Kidney epithelial cell (primary cell): ENCODE data around the gene TOMM5. TPM values are rescaled to one million over a fixed set of nuclear protein-coding genes. Genes with fewer than 3 reads are reported as not detected.

Source experiments
- DNase-seq: peaks from one replicate; pipeline ENCODE4 v3.0.0-alpha.2; 2010; ENCODE audit warnings: low read depth
- H3K27me3 ChIP-seq: 2 replicates; pipeline ENCODE4 v1.6.0; 2011; ENCODE audit warnings: low read length; ENCODE audit not compliant: control insufficient read depth, insufficient read depth
- H3K36me3 ChIP-seq: 2 replicates; pipeline ENCODE4 v1.5.1; 2011; ENCODE audit warnings: low read length; ENCODE audit not compliant: control insufficient read depth, insufficient read depth
- H3K4me3 ChIP-seq: 2 replicates; pipeline ENCODE4 v1.5.1; 2011; ENCODE audit warnings: low read depth, mild to moderate bottlenecking, control low read depth, low read length
- total RNA-seq: library from RNA; depleted of rRNA; stranded (reverse); fragments of >200 nt; gene quantifications from 2 replicates; pipeline ENCODE4 v1.2.3, GENCODE V29; 2015
- TF ChIP-seq, protein P1 (sequence below): IDR thresholded peaks from 2 replicates; pipeline ENCODE4 v1.5.1; 2011; ENCODE audit warnings: mild to moderate bottlenecking, moderate library complexity, low read length, control low read depth, inconsistent platforms; ENCODE audit not compliant: insufficient read depth, poor library complexity, severe bottlenecking

Gene TOMM5
- total RNA-seq, 1 donor from 2014 or later: 111 TPM

DNA sequence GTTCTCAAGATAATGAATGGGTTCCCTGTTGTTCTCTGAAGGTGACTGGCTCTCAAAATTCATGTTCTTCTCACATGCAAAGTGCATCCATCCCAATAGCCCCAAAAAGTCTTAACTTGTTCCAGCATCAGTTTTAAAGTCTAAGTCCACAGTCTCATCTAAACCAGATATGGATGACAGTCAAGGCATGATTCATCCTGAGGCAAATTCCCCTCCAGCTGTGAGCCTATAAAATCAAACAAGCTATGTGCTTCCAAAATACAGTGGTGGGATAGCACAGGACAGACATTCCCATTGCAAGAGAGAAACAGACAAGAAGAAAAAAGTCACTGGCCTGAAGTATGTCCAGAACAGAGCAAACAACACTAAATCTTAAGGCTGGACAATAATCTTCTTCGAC, 41.6 kb downstream of the TOMM5 start:
- no peak overlapping the region for H3K4me3 ChIP-seq
- H3K27me3 ChIP-seq: no peaks in the 10 kb centered on the region
- DNase-seq: no peak
- TF ChIP-seq, protein P1, sequence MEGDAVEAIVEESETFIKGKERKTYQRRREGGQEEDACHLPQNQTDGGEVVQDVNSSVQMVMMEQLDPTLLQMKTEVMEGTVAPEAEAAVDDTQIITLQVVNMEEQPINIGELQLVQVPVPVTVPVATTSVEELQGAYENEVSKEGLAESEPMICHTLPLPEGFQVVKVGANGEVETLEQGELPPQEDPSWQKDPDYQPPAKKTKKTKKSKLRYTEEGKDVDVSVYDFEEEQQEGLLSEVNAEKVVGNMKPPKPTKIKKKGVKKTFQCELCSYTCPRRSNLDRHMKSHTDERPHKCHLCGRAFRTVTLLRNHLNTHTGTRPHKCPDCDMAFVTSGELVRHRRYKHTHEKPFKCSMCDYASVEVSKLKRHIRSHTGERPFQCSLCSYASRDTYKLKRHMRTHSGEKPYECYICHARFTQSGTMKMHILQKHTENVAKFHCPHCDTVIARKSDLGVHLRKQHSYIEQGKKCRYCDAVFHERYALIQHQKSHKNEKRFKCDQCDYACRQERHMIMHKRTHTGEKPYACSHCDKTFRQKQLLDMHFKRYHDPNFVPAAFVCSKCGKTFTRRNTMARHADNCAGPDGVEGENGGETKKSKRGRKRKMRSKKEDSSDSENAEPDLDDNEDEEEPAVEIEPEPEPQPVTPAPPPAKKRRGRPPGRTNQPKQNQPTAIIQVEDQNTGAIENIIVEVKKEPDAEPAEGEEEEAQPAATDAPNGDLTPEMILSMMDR: no peak
- H3K36me3 ChIP-seq: no peaks in the 10 kb centered on the region

DNA sequence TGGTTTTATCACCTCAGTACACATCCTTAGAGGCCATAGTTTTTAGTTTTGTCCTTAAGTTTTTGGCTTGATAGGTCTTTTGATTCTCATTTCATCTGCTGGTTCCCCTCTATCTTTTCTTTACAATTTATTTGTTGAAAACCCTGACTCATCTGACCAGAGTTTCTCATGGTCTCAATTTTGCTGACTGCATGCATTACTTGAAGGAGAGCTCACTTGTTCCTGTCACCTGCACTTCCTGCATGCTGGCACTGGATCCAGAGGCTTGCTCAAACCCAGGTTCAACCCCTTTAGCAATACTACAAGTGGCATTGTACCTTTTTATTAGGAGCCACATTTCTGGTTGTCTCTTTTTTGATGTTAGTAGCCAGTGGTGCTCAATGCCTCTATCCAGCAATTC, 42.9 kb downstream of the TOMM5 start:
- DNase-seq: no peak
- Histone ChIP-seq H3K4me3 (no peak overlapping the region), H3K36me3 (no peaks in the 10 kb centered on the region), H3K27me3 (no peaks in the 10 kb centered on the region)
- TF ChIP-seq, protein P1: no peak

DNA sequence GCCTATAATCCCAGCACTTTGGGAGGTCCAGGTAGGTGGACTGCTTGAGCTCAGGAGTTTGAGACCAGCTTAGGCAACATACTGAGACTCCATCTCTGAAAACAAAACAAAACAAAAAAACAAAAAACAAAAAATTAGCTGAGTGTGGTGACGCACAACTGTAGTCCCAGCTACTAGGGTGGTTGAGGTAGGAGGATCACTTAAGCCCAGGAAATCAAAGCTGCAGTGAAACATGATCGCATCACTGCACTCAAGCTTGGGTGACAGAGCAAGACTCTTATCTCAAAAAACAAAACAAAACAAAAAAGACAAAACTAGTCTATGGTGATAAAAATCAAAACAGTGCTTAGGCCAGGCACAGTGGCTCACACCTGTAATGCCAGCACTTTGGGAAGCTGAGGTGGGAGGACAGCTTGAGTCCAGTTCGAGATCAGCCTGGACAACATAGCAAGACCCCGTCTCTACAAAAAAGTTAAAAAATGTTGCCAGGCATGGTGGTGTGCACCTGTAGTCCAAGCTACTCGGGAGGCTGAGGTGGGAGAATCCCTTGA, 45.0 kb downstream of the TOMM5 start:
- H3K36me3 ChIP-seq: no peaks in the 10 kb centered on the region
- TF ChIP-seq, protein P1: no peak
- DNase-seq: no peak
- H3K27me3 ChIP-seq: no peaks in the 10 kb centered on the region
- H3K4me3 ChIP-seq: no peak overlapping the region

DNA sequence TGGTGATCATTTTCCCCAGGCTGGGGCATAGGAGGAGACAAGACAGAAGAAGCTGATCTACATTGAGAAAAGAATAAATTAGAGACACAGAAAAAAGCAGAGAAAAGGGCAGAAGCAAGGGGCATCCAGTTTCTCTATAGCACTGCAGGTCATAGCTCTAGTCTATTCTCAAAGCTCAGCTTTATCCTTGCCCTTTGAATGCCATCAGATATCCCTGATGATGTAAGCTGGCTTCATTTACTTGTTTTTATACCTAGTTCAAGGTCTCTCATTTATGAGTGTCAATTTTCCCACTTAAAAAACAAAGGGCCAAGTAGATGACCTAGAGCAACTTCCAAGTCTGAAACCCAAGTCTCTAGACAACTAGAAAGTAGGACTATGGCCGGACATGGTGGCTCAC, 48.9 kb downstream of the TOMM5 start:
- TF ChIP-seq, protein P1: no peak
- Histone ChIP-seq H3K36me3 (no peaks in the 10 kb centered on the region), H3K27me3 (no peaks in the 10 kb centered on the region), H3K4me3 (no peak overlapping the region)
- no peak for DNase-seq

DNA sequence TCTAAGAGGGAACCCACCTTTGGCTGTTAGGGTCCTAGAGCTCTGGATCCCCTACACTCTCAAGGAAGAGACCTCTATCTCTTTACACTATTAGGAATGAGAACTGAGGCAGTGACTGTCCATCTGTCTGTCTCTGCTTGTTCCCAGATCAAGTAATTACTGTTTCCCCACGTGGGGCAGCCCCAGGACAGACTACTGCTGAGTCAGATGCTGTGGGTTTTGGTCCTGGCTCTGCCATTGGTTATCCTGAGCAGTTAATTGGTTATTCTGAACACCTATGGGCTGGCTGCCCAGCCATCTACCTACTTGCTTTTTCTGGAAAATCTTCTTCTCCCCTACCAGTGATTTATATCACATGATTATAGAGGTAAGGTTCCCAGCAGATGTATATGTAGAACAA, 49.5 kb downstream of the TOMM5 start:
- TF ChIP-seq, protein P1: no peak
- Histone ChIP-seq H3K27me3 (no peaks in the 10 kb centered on the region), H3K36me3 (no peaks in the 10 kb centered on the region), H3K4me3 (no peak overlapping the region)
- no peak for DNase-seq

DNA sequence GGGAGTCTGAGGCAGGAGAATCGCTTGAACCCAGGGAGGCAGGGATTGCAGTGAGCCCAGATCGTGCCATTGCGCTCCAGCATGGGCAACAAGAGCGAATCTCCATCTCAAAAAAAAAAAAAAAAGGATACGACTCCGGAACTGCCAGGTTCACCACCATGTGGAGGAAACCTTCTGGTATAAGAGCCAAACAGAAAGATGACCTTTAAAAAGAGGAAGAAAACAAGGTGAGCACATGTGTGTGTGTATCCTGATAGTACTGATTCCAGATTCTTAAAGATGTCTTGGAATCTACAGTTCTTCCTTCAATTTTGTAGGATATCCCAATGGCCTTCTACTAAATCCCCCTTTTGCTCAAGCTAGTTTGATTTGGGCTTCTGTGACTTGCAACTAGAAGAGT, 49.9 kb downstream of the TOMM5 start:
- H3K27me3 ChIP-seq: no peaks in the 10 kb centered on the region
- no peak overlapping the region for H3K4me3 ChIP-seq
- TF ChIP-seq, protein P1: no peak
- H3K36me3 ChIP-seq: no peaks in the 10 kb centered on the region
- no peak for DNase-seq
